Stimulated activated CD8-positive, alpha-beta memory T cell treated with anti-CD3 and anti-CD28 coated beads, Interleukin-12 subunit alpha, Interleukin-12 subunit beta, amount 100 ng/mL, for 24 hours (primary cell): Measurements from ENCODE around the gene RAP1GAP.

Experiments used
- DNase-seq: peaks from one replicate; pipeline ENCODE4 v3.0.0-alpha.2; 2020; ENCODE audit errors: extremely low read depth

Gene RAP1GAP

GRCh38 chr1:21610027-21610426, 59.1 kb downstream of the RAP1GAP start:
- no peak for DNase-seq

- DNase-seq: no peak
Measured at GRCh38 chr1:21608798-21609197, 60.4 kb downstream of the RAP1GAP start.

GRCh38 chr1:21607549-21608529, 61.3 kb downstream of the RAP1GAP start:
- no peak for DNase-seq

GRCh38 chr1:21605964-21606705, 63.0 kb downstream of the RAP1GAP start:
- DNase-seq: no peak

GRCh38 chr1:21605012-21605715, 64.0 kb downstream of the RAP1GAP start:
- no peak for DNase-seq

GRCh38 chr1:21604208-21604957, 64.8 kb downstream of the RAP1GAP start:
- no peak for DNase-seq

GRCh38 chr1:21603177-21604138, 65.7 kb downstream of the RAP1GAP start:
- DNase-seq: no peak

- no peak for DNase-seq
Measured at GRCh38 chr1:21601278-21602048, 67.7 kb downstream of the RAP1GAP start.

GRCh38 chr1:21599402-21599801, 69.8 kb downstream of the RAP1GAP start:
- no peak for DNase-seq

- DNase-seq: no peak
Measured at GRCh38 chr1:21598904-21599303, 70.3 kb downstream of the RAP1GAP start.

- no peak for DNase-seq
Measured at GRCh38 chr1:21598417-21598816, 70.7 kb downstream of the RAP1GAP start.

- DNase-seq: no peak
Measured at GRCh38 chr1:21597753-21598152, 71.4 kb downstream of the RAP1GAP start.

- DNase-seq: no peak
Measured at GRCh38 chr1:21596628-21597027, 72.5 kb downstream of the RAP1GAP start.

- no peak for DNase-seq
Measured at GRCh38 chr1:21596174-21596573, 73.0 kb downstream of the RAP1GAP start.

- no peak for DNase-seq
Measured at GRCh38 chr1:21594935-21595897, 73.9 kb downstream of the RAP1GAP start.

GRCh38 chr1:21594501-21594900, 74.7 kb downstream of the RAP1GAP start:
- DNase-seq: no peak

- DNase-seq: no peak
Measured at GRCh38 chr1:21593231-21593630, 75.9 kb downstream of the RAP1GAP start.
